GM19238 (cell line): ENCODE data around the gene SHANK1.
"Not testable (repeated sequence)": the region's sequence is repeated elsewhere in the genome, so short reads cannot be mapped to it uniquely, and the experiment has no call there.

Source experiments
- DNase-seq: peaks from one replicate; pipeline ENCODE4 v3.0.0; 2011; ENCODE audit warnings: low spot score; ENCODE audit not compliant: insufficient read length

The SHANK1 gene

GRCh38 chr19:50636317-50637085 lies 83.1 kb downstream of the SHANK1 start:
- no peak for DNase-seq

GRCh38 chr19:50633973-50634372 lies 85.6 kb downstream of the SHANK1 start:
- no peak for DNase-seq

DNA sequence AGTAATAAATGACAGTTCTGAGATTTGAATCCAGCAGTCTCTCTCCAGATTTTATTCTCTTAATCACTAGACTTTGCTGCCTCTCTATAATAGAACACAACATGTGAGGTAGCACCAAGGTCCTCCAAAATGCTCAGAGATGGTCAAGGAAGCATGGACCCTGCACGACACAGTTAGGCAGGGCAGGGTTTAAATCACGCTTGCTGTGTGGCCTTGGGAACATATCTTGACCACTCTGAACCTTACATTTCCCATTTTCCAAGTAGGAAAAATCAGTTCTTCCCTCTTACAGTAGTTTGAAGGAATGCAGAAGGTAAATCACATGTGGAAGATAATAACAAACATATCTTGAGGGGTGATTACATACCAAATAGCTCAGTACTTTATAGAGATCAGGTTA lies 86.2 kb downstream of the SHANK1 start:
- no peak for DNase-seq

- DNase-seq = no peak
These were observed 87.3 kb downstream of the SHANK1 start for GRCh38 chr19:50632151-50632835.

- DNase-seq = no peak
These were observed 89.8 kb downstream of the SHANK1 start for GRCh38 chr19:50629801-50630200.

DNA sequence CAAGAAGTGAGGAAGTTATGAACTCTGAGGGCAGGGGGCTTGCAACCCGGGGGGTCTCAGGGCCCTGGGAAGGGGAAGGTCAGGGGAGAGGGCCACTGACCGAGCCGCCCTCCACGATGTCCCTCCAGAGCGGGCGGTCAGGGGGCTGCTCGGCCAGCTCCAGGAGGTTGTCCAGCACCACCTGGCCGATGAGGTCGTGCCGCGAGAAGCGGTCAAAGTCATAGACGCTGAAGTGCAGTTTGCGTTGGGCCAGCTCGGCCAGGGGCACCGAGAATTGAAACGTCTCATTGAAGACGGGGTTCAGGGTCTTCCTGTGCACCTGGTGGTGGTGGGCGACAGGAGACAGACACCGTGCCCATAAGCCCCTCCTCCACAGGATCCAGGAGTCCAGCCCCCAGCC lies 90.4 kb downstream of the SHANK1 start:
- no peak for DNase-seq

DNA sequence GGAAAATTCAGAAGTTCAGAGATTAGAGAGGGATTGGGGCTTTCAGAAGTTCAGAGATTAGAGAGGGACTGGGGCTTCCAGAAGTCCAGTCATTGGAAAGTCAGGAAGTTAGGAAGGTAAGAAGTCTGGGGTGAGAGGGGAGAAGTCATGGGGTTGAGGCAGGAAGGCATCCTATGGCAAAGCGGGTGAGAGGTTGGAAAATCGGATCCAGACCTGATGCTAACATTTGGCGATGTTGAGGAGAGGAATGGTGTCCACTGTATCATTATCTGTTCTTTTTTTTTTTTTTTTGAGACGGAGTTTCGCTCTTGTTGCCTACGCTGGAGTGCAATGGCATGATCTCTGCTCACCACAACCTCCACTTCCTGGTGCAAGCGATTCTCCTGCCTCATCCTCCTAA lies 91.1 kb downstream of the SHANK1 start:
- DNase-seq = no peak

- DNase-seq = no peak
These were observed 91.5 kb downstream of the SHANK1 start for GRCh38 chr19:50628146-50628545.

- DNase-seq = no peak
These were observed 92.8 kb downstream of the SHANK1 start for GRCh38 chr19:50626795-50627194.

DNA sequence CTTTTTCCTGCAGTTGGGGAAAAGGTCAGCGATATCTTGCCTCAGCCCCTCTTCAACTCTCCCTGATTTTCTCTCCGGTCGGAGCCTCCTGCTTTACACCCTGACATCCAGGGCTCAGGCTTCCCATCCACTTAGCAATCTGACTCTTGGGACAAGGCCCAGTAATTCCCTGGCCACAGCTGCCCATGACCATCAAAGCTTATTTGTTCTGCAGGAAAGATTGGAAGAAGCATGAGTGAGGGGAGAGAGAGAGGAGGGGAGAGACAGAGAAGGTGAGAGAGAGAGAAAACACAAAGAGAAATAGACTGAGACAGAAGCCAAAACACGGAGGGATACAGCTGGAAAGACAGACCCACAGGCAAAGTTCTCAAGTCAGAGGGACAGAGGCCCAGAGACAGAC lies 93.6 kb downstream of the SHANK1 start:
- no peak for DNase-seq

- DNase-seq = no peak
These were observed 94.5 kb downstream of the SHANK1 start for GRCh38 chr19:50624949-50625600.

- DNase-seq = not testable (repeated sequence)
These were observed 99.2 kb downstream of the SHANK1 start for GRCh38 chr19:50620394-50620906.

GRCh38 chr19:50619184-50619583 lies 100.4 kb downstream of the SHANK1 start:
- DNase-seq = not testable (repeated sequence)

DNA sequence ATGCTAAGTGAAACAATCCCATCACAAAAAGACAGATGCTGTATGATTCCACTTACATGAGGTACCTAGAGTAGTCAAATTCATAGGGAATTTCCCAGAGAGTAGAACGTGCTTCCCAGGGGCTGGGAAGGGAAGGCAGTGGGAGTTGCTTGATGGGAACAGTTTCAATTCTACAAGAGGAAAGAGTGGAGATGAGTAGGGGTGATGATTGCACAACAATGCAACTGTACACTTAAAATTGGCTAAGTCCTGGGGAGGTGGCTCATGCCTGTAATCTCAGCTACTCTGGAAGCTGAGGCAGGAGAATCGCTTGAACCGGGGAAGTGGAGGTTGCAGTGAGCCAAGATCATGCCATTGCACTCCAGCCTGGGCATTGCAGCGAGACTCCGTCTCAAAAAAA lies 101.2 kb downstream of the SHANK1 start:
- DNase-seq = not testable (repeated sequence)

GRCh38 chr19:50612504-50613404 lies 106.8 kb downstream of the SHANK1 start:
- DNase-seq = not testable (repeated sequence)
